Urothelium cell line (cell line): ENCODE measurements around the gene ASNSD1.
"Not testable (repeated sequence)": the region's sequence is repeated elsewhere in the genome, so short reads cannot be mapped to it uniquely, and the experiment has no call there.

Source experiments
- DNase-seq: peaks from one replicate; pipeline ENCODE4 v3.0.0; 2011; ENCODE audit warnings: low spot score, mixed read lengths
- FAIRE-seq: peaks from 2 replicates; lab custom pipeline; 2011; peaks lifted over from hg19 to GRCh38; lab: Jason Lieb, UNC

Gene ASNSD1

DNA sequence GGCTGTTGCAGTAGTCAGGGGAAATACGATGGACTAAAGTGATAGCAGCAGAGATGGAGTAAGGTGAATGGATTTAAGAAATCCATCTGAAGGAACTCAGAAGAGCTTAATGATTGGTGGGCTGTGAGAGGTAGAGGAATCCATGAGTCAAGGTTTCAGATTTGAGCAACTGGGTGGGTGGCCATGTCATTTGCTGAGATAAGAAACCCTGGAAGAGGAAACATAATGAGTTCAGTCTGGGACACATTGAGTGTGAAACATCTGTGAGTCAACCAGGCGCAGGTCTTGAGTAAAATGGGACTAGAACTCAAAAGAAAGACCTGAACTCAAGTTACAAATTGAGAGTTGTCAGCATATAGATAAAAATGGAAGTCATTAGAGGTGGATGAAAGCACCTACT, 19.7 kb upstream of the ASNSD1 start:
- DNase-seq (no peak), FAIRE-seq (peak; percentile 42)

DNA sequence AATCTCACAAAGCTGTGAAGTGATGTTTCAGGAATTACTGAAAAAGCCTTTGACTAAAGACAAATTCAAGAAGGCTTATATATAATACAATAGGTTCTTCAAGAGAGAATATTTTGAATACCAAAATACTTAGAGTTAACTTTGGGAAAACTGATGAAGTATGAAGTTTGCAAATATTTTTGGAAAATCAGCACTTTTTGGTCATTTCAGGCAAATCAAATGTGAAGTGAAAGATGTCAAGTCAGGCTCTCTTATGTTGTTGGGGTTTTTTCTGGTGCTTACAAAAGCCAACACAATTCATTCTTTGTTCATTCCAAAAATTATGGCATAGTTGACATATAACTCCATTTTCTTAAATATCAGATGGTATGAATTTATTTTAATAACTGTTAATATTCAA, 14.7 kb upstream of the ASNSD1 start:
- FAIRE-seq (no peak), DNase-seq (no peak)

DNA sequence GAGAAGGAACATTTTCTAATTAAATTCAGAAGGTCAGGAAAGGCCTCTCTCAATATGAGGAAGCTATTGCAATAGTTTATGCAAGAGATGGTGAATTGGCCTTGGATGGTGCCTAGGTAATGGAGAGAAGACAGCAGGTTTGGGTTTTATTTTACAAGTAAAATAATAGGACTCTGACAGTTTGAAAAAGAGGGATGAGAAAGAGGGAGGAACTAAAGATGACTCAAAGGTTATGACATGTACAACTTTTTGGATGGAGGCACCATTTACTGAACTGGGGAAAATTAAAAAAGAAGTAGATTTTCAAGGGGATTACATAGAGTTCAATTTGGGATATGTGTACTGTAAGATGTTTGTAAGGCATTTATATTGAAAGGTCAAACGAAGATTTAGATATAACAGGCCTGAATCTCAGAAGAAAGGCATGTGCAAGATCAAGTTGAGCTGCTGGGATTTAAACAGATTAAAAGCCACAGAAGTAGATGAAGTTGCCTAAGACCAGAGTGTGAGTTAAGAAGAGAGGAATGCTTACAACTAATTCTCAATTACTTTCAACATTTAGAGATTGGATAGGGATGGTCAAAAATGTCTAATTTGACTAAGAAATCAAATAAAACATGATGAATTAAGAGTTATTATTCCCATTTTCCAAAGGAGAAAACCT, 12.3 kb upstream of the ASNSD1 start:
- no peak for FAIRE-seq

DNA sequence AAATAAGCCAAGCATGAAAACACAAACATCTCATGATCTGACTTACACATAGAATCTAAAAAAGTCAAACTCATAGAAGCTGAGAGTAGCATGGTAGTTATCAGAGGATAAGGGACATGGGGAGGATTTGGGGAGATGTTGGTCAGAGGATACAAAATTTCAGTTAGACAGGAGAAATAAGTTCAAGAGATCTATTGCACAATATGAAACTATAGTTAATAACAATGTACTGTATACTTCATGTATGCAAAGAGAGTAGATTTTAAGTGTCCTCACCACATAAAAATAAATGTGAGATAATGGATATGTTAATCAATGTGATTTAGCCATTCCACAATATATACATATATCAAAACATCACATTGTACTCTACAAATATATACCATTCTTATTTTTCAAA, 10.0 kb upstream of the ASNSD1 start:
- no peak for FAIRE-seq

More for the DNA sequence above, 12.3 kb upstream of the ASNSD1 start:
- no peak for DNase-seq

DNA sequence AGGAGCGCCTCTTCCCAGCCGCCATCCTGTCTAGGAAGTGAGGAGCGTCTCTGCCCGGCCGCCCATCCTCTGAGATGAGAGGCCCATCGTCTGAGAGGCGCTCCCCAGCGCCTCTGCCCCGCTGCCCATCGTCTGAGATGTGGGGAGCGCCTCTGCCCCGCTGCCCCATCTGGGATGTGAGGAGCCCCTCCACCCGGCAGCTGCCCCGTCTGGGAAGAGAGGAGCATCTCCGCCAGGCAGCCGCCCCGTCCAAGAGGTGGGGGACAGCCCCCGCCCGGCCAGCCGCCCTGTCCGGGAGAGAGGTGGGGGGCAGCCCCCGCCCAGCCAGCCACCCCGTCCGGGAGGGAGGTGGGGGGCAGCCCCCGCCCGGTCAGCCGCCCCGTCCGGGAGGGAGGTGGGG, 7.8 kb upstream of the ASNSD1 start:
- not testable (repeated sequence) for DNase-seq

More for the DNA sequence above, 10.0 kb upstream of the ASNSD1 start:
- DNase-seq: no peak

DNA sequence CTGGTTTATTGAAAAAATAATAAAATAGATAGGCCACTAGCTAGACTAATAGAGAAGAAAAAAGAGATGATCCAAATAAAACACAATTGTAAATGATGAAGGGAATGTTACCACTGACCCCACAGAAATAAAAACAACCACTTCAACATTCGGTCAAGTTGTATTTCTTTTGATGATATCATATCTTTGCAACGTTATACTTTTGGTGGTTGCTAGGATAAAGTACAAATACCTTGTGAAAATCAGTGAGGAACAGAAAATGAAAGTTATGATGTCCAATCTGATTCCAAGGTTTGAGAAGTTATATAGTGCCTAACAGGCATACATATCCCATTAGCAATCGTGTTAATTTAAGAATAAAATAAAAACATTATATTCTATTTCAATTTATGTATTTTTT, 6.6 kb upstream of the ASNSD1 start:
- DNase-seq (no peak), FAIRE-seq (no peak)

More for the DNA sequence above, 7.8 kb upstream of the ASNSD1 start:
- not testable (repeated sequence) for FAIRE-seq

DNA sequence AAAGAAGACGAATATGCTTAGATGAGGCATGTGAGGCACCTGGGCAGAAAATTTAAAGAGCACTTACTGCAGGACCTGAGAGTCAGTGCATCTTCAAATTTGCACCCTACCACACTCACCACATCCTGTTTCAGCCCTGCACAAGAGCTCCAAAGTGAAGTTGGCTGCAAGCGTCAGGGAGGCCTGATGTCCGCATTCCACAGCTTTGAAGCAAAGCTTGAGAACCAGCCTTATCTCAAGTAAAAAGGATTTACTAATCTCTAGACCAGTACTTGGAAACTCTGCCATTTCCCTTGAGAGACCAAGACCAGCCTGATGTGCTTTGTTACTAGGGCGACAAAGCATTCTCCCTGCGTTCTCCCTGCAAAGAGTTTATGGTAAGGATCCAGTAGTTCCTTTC, 3.4 kb upstream of the ASNSD1 start:
- DNase-seq: no peak
- FAIRE-seq: no peak

DNA sequence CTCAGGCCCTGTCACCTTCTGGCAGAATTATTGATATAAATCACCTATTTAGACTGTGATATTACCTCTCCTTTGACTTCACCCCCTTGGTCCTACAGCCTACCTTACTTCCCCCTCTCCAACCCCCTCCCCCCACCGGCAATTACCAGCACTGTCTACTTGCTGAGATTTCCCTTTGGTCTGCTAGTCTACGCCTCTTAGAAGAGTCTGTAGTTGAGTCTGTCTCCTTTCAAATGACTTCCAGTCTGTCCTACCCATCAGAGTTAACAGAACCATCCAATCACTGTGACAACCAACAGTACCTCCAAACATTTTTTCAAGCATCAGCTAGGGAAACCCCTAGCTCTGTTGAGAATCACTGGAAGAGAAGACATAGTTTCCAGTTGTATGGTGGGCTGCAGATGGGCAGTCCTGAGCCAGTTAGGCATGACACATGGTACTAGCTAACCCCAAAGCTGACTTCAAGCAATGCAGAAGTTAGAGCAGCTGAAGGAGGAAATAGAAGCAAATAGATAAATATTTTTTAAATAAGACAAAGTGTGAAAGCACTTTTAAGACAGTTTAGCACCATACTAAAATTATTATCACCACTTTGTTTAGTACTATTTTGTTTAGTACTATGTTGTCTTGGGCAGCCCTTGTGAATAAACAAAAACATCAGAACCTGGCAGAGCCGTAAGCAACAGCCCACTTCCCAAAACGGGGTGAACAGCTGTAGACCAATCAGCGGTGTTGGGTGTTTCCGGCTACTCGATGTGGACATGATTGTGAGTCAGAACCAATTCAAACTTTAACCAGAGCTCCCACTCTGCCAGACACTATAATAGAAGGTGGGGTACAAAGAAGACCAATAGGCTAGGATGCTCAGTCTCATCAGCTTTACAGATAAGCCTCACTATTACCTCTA, 2.7 kb upstream of the ASNSD1 start:
- FAIRE-seq (no peak), DNase-seq (no peak)

DNA sequence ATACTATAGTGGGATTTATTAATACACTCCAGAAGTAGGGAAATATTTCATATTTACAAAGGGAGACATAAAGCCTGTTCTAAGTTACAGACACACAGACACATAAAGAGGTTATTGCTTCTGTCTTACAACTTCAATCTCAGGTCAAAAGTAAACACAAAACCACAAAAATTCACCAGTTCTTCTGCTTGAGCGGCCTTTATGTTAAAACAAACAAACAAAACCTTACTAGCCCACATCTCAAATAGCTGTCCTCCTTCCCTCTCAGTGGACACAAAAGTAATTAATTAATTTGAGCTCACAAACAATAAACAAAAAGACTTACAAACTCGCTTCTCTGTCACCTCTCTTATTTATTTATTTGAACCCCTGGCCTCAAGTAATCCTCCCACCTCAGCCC, 1.5 kb upstream of the ASNSD1 start:
- FAIRE-seq (no peak), DNase-seq (no peak)

DNA sequence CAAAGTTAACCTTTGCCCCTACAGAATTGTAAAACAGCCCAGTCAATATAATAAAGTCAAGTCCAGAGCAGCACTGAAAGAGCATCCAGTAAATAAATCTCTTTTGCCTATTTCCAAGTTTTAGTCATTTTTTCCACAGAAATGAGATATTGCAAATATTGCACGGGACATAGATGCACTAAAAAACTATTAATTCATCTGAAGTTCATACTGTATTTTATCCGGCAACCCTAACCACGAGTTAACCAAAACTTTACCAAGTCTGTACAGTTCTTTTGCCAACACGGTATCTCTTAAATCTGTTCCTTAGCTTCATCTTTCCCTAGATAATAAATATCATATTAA, 484 bp upstream of the ASNSD1 start:
- no peak for DNase-seq

DNA sequence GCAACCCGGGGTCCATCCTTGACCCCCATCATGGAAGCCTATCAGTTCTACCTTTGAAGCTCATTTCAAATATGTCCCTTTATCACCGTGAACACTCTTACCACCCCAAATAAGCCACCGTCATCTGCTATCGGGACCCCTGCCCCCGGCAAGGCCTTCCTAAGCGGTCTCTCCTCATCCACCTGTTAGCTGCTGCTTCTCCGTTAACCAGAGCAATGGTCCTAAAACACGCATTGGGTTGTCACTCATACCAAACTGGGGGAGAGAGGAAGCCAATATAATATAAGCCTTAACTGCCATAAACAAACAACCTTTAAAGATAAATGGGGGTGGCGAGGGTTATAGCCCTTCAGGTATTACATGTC, 680 bp downstream of the ASNSD1 start:
- no peak for DNase-seq

More for the DNA sequence above, 484 bp upstream of the ASNSD1 start:
- FAIRE-seq: no peak

DNA sequence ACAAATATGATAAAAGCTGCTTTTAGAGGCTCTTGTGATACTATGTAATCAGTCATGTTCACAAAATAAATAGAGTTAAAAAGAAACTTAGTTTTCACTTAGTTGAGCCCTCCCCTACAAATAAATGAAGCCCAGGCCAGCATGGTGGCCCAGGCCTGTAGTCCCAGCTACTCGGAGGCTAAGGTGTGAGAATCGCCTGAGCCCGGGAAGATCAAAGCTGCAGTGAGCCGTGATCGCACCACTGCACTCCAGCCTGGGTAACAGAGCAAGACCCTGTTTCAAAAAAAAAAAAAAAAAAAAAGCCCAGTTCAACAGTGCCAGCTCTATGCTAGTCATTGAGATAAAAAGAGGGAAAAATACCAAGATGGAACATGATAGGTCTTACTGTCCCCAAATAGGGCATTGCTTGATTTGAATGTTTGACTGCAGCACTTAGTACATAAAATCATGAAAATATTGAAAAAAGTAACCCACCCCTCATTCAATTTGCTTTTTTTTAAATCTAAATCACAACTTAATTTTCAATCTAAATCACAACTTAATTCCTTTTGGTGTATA, 1.5 kb downstream of the ASNSD1 start:
- no peak for FAIRE-seq
- no peak for DNase-seq

More for the DNA sequence above, 680 bp downstream of the ASNSD1 start:
- no peak for FAIRE-seq

DNA sequence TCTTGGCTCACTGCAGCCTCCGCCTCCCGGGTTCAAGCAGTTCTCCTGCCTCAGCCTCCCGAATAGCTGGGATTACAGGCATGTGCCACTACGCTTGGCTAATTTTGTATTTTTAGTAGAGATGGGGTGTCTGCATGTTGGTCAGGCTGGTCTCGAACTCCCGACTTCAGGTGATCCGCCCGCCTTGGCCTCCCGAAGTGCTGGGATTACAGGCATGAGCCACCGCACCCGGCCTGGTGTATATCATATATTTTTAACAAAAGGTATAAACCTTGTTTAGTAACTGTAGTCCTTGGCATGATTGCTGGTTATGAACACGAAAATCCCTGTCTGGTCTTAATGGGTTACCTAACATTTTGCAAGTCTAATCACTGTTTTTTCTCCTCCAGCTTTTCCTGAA, 2.1 kb downstream of the ASNSD1 start:
- not testable (repeated sequence) for DNase-seq, FAIRE-seq

DNA sequence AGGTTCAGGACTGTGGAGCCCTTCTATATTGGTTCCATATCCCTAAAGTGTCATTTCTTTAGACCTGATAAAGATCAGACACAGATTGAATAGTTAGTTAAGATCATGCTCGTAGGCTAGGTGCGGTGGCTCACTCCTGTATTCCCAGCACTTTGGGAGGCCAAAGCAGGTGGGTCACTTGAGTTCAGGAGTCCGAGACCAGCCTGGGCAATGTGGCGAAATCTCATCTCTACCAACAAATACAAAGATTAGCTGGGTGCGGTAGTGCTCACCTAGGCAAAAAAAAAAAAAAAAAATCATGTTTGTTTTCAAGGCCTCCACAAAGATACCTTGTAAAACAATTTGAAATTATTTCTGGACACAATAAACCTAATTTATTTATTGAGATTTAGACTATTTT, 8.7 kb downstream of the ASNSD1 start:
- FAIRE-seq (no peak), DNase-seq (no peak)

DNA sequence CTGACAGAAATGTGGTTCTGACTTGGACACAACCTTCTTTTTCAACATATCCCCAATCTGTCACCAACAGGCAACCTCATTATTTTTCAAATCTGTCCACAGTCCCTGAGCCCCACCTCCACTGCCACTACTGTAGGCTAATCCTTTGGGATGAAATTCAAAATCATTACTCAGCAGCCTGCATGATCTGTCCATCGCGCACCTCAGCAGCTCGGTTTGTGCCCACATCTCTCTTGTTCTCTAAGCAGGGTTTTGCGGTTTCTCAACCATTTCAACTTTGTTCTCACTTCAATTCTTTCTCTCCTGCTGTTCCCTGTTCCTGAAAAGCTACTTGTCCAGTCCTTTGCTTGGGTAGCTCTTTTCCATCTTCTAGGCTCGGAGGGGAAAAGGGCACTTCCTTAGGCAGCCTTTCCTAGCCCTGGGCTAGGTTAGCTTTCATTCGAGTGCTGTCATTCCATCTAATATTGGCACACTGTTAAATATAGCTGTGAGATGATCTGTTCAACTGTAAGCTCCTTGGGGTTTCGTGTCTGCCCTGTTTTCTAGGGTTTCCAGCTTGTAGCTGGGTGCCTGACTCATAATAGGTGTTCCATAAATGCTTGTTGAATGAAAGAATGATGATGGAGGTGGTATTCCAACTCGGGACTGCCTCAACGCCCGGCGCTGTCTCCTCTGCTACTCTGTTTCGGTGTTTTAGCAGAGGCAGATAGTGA, 12.6 kb downstream of the ASNSD1 start:
- no peak for DNase-seq
- no peak for FAIRE-seq

DNA sequence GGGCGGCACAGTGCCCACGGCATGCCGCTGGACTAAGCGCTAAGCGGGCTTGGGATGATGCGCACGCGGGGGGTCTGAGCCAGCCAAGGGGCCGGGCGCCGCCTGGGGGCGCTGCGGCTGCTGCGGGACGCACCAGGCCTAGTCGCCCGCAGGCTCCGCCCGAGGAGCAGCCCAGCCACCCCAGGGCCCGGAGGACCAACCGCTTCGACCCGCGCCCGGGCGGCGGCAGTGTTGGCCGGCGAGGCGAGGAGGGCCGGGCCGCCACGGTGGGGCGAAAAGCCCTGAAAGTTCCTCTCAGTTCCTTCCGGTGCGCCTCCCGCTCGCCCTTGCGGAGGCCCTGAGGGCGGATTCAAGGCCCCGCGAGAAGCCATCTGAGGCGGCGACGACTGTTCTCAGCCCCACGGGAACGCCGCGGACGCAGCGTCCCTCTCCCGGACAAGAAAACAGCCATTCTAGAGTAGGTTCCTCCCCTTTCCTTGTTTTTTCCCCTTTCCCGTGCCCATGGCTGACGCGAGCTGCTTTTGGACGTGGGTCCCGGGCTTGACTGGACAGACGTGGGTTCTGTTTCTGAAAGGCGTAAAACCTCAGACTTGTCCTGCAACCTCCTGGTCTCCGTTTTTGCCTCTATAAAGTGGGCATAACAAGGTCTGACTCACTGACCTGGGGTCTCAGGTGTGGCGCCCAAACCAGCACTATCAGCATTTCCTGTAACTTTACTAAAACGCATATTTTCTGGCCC, 13.3 kb downstream of the ASNSD1 start, which contains the start of gene ANKAR:
TSS of gene ANKAR (plus strand) at position 297 of the 739 bp plus-strand sequence. CDS start 1,821 bp downstream, outside the sequence.
- DNase-seq: peak; percentile 94
- peak; percentile 63 for FAIRE-seq

DNA sequence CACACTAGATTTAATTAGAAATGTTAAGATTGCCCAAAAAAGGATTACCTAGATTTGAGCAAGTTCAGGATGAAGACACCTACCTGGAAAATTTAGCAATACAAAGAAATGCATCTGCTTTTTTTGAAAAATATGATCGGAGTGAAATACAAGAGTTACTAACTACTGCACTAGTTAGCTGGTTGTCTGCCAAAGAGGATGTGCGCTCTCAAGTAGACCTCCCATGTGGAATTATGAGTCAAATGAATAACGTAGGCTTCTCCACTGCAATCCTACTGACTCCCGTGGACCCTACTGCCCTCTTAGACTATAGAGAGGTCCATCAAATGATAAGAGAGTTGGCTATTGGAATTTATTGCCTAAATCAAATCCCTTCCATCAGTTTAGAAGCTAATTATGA, 15.2 kb downstream of the ASNSD1 start:
- no peak for FAIRE-seq
- DNase-seq: no peak

DNA sequence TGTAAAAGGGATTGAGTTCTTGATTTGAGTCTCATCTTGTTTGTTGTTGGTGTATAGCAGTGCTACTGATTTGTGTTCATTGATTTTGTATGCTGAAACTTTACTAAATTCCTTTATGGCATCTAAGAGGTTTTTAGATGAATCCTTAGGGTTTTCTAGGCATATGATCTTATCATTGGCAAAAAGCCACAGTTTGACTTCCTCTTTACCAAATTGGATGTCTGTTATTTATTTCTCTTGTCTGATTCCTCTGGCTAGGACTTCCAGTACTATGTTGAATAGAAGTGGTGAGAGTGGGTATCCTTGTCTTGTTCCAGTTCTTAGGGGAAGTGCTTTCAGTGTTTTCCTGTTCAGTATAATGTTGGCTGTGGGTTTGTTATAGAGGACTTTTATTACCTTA, 18.0 kb downstream of the ASNSD1 start:
- DNase-seq: no peak
- FAIRE-seq: no peak

DNA sequence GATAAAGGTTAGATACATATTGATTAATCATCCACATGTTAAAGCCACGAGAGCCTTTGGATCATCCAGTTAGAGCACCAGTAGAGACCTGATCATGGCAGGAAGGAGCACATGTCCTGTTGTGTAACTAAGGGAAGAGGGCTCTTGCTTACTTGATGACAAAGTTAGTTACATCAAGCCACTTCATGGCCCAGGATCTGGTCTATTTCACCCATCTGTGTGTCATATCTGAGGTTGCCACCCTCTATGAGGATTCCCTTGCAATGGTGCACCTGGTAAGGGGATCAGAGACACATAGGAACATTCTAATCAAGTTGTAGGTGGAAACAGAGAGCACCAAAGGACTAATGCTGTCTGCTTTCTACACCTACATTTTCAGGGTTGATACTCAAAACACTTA, 19.9 kb downstream of the ASNSD1 start:
- FAIRE-seq (no peak), DNase-seq (no peak)

DNA sequence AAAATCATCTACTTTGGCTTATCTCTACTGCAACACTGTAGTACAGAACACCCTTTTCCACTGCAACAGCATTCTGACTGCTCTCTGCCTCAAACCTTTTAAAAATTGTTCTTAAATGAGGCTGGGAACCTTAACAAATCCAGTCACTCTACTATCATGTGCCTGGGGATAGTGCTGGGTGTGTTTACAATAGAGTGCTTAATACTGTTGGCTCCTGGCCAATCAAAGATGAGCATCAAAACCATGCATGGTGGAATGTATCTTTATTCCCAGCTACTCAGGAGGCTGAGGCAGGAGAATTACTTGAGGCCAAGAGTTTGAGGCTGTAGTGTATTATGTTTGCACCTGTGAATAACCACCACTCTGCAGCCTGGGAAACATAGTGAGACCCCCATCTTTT, 20.6 kb downstream of the ASNSD1 start:
- DNase-seq (no peak), FAIRE-seq (no peak)
